ENCODE data around the gene MZT1. TPM values are rescaled to one million over a fixed set of nuclear protein-coding genes. Genes with fewer than 3 reads are reported as not detected.

Gene MZT1
- total RNA-seq, 1 experiment from 2014 or later, result 21.3 TPM

DNA sequence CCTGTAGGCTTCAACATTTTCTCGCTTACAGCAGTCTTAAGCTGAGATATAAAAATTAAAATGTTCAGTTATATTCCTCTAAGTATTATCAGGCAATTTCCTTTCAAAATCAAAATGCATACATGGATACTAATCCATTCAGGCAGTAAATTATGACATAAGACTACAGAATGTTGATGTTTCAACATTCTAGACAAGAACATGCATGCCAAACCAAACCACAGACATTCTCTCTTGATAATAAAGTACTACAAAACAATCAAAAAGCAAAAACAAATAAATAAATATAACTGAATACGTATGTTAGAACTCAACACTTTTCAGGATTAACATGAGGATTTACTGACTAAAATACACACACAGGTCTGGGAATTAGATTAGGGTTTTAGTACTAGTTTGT, 46.6 kb upstream of the MZT1 start:
- Histone ChIP-seq H2BK15ac (ENCODE audit: low read depth, low read length) (no peak overlapping the region), H2BK5ac (ENCODE audit: insufficient read length, low read length) (no peak overlapping the region), H3K27me3 (ENCODE audit: insufficient read depth, low read length) (no peaks in the 10 kb centered on the region), H3K4ac (ENCODE audit: low read depth, low read length) (no peak overlapping the region), H4K8ac (replicated peaks; ENCODE audit: insufficient read length, low read depth, low read length) (no peak overlapping the region), H3K9ac (ENCODE audit: extremely low read depth, insufficient read length, low read length) (no peak overlapping the region), H3K14ac (ENCODE audit: insufficient read depth, low read length) (no peak overlapping the region), H3K79me2 (ENCODE audit: insufficient read depth, low read length) (no peaks in the 10 kb centered on the region), H3K79me1 (ENCODE audit: insufficient read depth, low read depth, low read length, poor library complexity, severe bottlenecking) (no peaks in the 10 kb centered on the region), H4K5ac (ENCODE audit: insufficient read length, low read depth, low read length) (no peak overlapping the region), H3K23ac (ENCODE audit: insufficient read length, low read depth, low read length) (no peak overlapping the region), H4K91ac (ENCODE audit: insufficient read length, low read depth, low read length) (no peak overlapping the region), H3K27ac (ENCODE audit: insufficient read length, low read depth, low read length) (no peak overlapping the region), H2BK12ac (ENCODE audit: insufficient read length, low read depth, low read length) (no peak overlapping the region), H3K4me1 (ENCODE audit: insufficient read depth, low read length) (no peaks in the 10 kb centered on the region), H3K56ac (ENCODE audit: insufficient read length, low read depth, low read length) (no peak overlapping the region), H3K23me2 (ENCODE audit: insufficient read length, low read depth, low read length, poor library complexity, severe bottlenecking) (no peaks in the 10 kb centered on the region), H3T11ph (ENCODE audit: low read length) (no peak overlapping the region), H3K9me3 (ENCODE audit: control insufficient read depth, low read depth, low read length) (no peaks in the 10 kb centered on the region), H2AK5ac (ENCODE audit: insufficient read length, low read length) (no peak overlapping the region), H3K18ac (ENCODE audit: insufficient read length, low read depth, low read length) (no peak overlapping the region), H2AFZ (ENCODE audit: low read length) (no peak overlapping the region), H3K4me2 (ENCODE audit: insufficient read depth, insufficient read length, low read length) (no peak overlapping the region), H2BK20ac (ENCODE audit: low read depth, low read length, poor library complexity, severe bottlenecking) (no peak overlapping the region), H4K20me1 (ENCODE audit: control insufficient read depth, insufficient read depth, insufficient read length) (no peaks in the 10 kb centered on the region), H2BK120ac (ENCODE audit: low read depth, low read length, poor library complexity, severe bottlenecking) (no peak overlapping the region)
- no peak overlapping the region for H3K27ac Mint-ChIP-seq
- no peak for DNase-seq
- no peaks in the 10 kb centered on the region for H3K27me3 Mint-ChIP-seq (ENCODE audit: low read depth)
- no peaks in the 10 kb centered on the region for H3K9me3 Mint-ChIP-seq
- no peak overlapping the region for H3K4me3 Mint-ChIP-seq
- no peaks in the 10 kb centered on the region for H3K4me1 Mint-ChIP-seq
- WGBS (ENCODE audit: extremely low coverage, insufficient read length, low lambda C conversion rate), result no CpG with 5 or more reads among the region's 2 CpGs
- TF ChIP-seq, protein P1, sequence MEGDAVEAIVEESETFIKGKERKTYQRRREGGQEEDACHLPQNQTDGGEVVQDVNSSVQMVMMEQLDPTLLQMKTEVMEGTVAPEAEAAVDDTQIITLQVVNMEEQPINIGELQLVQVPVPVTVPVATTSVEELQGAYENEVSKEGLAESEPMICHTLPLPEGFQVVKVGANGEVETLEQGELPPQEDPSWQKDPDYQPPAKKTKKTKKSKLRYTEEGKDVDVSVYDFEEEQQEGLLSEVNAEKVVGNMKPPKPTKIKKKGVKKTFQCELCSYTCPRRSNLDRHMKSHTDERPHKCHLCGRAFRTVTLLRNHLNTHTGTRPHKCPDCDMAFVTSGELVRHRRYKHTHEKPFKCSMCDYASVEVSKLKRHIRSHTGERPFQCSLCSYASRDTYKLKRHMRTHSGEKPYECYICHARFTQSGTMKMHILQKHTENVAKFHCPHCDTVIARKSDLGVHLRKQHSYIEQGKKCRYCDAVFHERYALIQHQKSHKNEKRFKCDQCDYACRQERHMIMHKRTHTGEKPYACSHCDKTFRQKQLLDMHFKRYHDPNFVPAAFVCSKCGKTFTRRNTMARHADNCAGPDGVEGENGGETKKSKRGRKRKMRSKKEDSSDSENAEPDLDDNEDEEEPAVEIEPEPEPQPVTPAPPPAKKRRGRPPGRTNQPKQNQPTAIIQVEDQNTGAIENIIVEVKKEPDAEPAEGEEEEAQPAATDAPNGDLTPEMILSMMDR (conservative IDR thresholded peaks at IDR 0.05), result no peak
- peaks cover 22 to 81% (median 77%) of the 10 kb centered on the region in 3 experiments; a peak in 6 of 7 replicates for H3K36me3 Mint-ChIP-seq (ENCODE audit: insufficient read depth in 1 of 3, low read depth in 3 of 3)
